Ovary (tissue), 3 donors: ENCODE results near the gene FAM110A.

ENCODE experiments used
- EP300 ChIP-seq: sonication (generic); formaldehyde crosslinking; IDR thresholded peaks from one replicate; pipeline ENCODE4 v1.6.1; 2017; ENCODE audit warnings: antibody characterized with exemption
- POLR2A ChIP-seq: fragments of 450-650 bp; IDR thresholded peaks from one replicate; pipeline ENCODE4 v1.6.1; 2017; ENCODE audit warnings: antibody characterized with exemption, mild to moderate bottlenecking, moderate library complexity
- TF ChIP-seq, protein P1 (sequence below), 3 donors: fragments of 450-650 bp in 2 of 3; fragments of 200-600 bp in 1 of 3; IDR thresholded peaks; one replicate each; pipeline versions ENCODE4 v1.5.1 to v1.8.0; 2016 to 2022; ENCODE audit warnings: antibody characterized with exemption in 3 of 3, mild to moderate bottlenecking in 1 of 3
- donor health status: DM: no; HTN: no; CAD: no.

DNA sequence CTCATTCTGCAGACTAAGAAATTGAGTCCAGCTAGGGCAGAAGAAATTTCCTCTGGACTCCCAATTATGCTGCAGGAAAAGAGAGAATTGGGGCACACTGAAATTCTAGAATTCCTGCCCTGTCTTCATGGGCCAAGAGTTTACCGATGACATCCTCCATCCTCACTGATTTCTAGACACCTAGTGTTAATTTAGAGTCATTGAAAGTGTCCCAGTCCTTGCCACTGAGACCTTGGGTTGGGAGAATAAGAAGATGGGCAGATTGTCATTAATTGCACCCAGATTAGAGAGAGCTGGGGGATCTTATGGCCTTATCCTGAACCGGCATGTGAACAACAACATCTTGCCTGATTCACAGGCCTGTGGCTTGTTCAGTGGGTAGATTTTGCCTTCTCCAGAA, 53.6 kb downstream of the FAM110A start:
- TF ChIP-seq, protein P1, sequence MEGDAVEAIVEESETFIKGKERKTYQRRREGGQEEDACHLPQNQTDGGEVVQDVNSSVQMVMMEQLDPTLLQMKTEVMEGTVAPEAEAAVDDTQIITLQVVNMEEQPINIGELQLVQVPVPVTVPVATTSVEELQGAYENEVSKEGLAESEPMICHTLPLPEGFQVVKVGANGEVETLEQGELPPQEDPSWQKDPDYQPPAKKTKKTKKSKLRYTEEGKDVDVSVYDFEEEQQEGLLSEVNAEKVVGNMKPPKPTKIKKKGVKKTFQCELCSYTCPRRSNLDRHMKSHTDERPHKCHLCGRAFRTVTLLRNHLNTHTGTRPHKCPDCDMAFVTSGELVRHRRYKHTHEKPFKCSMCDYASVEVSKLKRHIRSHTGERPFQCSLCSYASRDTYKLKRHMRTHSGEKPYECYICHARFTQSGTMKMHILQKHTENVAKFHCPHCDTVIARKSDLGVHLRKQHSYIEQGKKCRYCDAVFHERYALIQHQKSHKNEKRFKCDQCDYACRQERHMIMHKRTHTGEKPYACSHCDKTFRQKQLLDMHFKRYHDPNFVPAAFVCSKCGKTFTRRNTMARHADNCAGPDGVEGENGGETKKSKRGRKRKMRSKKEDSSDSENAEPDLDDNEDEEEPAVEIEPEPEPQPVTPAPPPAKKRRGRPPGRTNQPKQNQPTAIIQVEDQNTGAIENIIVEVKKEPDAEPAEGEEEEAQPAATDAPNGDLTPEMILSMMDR (IDR thresholded peaks at IDR 0.05): no peak
- TF ChIP-seq POLR2A (no peak), EP300 (no peak)
